Measurements from ENCODE around the gene ADSS1.

Gene ADSS1

DNA sequence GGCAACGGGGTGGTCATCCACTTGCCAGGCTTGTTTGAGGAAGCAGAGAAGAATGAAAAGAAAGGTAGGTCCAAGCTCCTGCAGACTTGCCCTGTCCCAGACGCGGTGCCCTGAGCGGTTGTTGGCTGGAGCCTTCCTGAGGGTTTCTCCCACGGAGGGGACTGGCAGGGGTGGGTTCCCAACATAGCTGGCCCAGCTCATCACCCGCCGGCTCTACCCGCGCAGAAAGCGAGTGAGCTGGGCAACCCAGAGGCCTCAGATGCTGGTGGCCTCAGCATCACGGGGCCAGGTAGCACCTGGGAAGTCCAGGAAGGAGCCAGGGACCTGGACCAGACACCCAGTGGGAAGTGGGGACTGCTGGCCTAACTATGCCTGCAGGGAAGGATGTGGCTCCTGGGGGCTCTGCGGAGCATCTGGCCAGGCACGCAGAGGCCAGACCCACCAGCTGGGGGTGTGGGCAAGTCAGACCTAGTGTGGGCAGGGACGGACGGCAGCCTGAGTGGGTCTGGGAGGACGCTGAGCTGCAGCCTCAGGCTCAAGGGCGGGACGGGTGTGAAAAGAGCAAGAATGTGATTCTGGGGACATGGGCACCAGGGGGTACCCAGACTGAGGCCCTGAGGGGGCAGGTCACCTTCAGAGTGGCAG lies 14.5 kb downstream of the ADSS1 start:
- Histone ChIP-seq H3K4me1 (ENCODE audit: insufficient read depth, low read length, poor library complexity, severe bottlenecking) (no peaks in the 10 kb centered on the region), H3K4me3 (ENCODE audit: low read length, poor library complexity, severe bottlenecking) (no peak overlapping the region), H3F3A (ENCODE audit: low read depth) (no peaks in the 10 kb centered on the region), H3K36me3 (ENCODE audit: insufficient read depth, low read length) (no peaks in the 10 kb centered on the region), H4K20me1 (ENCODE audit: insufficient read depth, low read length, poor library complexity, severe bottlenecking) (no peaks in the 10 kb centered on the region), H3K9me2 (replicated peaks; ENCODE audit: low read depth, low read length) (no peaks in the 10 kb centered on the region), H2AFZ (ENCODE audit: low read length) (no peak overlapping the region), H3K27me3 (ENCODE audit: insufficient read depth, low read length, poor library complexity, severe bottlenecking) (no peaks in the 10 kb centered on the region), H3K9ac (ENCODE audit: low read depth, low read length, poor library complexity, severe bottlenecking) (no peak overlapping the region), H3K9me3 (ENCODE audit: insufficient read depth, low read depth, low read length) (no peaks in the 10 kb centered on the region), H3K4me2 (ENCODE audit: low read depth, low read length, poor library complexity, severe bottlenecking) (no peak overlapping the region), H3K79me2 (ENCODE audit: insufficient read depth, low read length) (no peaks in the 10 kb centered on the region)
- TF ChIP-seq, protein P1, sequence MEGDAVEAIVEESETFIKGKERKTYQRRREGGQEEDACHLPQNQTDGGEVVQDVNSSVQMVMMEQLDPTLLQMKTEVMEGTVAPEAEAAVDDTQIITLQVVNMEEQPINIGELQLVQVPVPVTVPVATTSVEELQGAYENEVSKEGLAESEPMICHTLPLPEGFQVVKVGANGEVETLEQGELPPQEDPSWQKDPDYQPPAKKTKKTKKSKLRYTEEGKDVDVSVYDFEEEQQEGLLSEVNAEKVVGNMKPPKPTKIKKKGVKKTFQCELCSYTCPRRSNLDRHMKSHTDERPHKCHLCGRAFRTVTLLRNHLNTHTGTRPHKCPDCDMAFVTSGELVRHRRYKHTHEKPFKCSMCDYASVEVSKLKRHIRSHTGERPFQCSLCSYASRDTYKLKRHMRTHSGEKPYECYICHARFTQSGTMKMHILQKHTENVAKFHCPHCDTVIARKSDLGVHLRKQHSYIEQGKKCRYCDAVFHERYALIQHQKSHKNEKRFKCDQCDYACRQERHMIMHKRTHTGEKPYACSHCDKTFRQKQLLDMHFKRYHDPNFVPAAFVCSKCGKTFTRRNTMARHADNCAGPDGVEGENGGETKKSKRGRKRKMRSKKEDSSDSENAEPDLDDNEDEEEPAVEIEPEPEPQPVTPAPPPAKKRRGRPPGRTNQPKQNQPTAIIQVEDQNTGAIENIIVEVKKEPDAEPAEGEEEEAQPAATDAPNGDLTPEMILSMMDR (conservative IDR thresholded peaks at IDR 0.05; ENCODE audit: low read length) = no peak
- no peak for TF ChIP-seq EZH2phosphoT487 (IDR thresholded peaks at IDR 0.05; ENCODE audit: borderline replicate concordance)

- H3F3A ChIP-seq (ENCODE audit: low read depth) = no peaks in the 10 kb centered on the region
- H4K20me1 ChIP-seq (ENCODE audit: insufficient read depth, low read length, poor library complexity, severe bottlenecking) = no peaks in the 10 kb centered on the region
- H3K79me2 ChIP-seq (ENCODE audit: insufficient read depth, low read length) = no peaks in the 10 kb centered on the region
- H2AFZ ChIP-seq (ENCODE audit: low read length) = no peak overlapping the region
- H3K4me2 ChIP-seq (ENCODE audit: low read depth, low read length, poor library complexity, severe bottlenecking) = no peak overlapping the region
- H3K36me3 ChIP-seq (ENCODE audit: insufficient read depth, low read length) = no peaks in the 10 kb centered on the region
- no peaks in the 10 kb centered on the region for H3K9me3 ChIP-seq (ENCODE audit: insufficient read depth, low read depth, low read length)
- no peaks in the 10 kb centered on the region for H3K27me3 ChIP-seq (ENCODE audit: insufficient read depth, low read length, poor library complexity, severe bottlenecking)
- no peaks in the 10 kb centered on the region for H3K9me2 ChIP-seq (replicated peaks; ENCODE audit: low read depth, low read length)
- no peak for TF ChIP-seq EZH2phosphoT487 (IDR thresholded peaks at IDR 0.05; ENCODE audit: borderline replicate concordance)
- TF ChIP-seq, protein P1 (conservative IDR thresholded peaks at IDR 0.05; ENCODE audit: low read length) = no peak
- H3K4me1 ChIP-seq (ENCODE audit: insufficient read depth, low read length, poor library complexity, severe bottlenecking) = no peaks in the 10 kb centered on the region
- no peak overlapping the region for H3K9ac ChIP-seq (ENCODE audit: low read depth, low read length, poor library complexity, severe bottlenecking)
- no peak overlapping the region for H3K4me3 ChIP-seq (ENCODE audit: low read length, poor library complexity, severe bottlenecking)
Measured at GRCh38 chr14:104739026-104739425, 15.0 kb downstream of the ADSS1 start.

DNA sequence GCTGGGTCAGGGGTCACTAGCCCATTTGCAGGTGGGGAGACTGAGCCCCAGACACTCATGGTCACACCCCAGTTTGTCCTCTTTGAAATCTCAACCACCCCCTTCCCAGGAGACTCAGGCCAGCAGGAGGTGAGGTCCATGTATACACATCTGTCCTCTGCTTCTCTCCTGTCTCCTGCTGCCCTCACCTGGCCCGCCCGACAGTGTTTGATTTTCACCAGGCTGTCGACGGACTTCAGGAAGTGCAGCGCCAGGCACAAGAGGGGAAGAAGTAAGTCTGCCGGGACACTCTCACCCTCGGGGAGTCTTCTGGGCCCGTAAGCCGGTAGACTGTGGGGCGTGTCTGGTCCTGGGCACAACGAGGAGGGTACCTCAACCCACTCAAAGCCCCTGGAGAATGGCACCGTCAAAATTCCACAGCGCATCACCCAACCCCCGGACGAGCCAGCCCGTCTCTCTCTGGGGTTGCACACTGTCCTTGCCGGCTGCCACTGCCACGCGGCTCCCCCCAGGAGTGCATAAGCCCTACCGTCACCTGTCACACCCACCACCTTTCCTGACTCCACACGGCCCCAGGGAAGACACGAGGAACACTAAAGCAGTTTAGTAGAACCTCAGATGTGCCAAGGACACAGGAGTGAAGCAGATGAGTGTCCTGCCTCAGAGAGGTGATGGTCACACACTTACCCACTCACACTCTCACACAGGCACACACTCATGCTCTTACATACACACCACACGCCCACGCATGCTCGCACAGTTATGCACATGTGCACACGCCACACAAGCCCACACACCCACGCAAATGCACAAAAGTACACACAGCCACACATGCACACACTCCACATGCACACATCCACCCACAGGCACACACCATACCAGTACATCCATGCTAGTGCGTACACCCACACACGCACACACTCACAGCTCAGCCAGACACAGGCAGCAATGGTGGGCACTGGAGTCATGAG lies 15.8 kb downstream of the ADSS1 start:
- no peak overlapping the region for H2AFZ ChIP-seq (ENCODE audit: low read length)
- H3F3A ChIP-seq (ENCODE audit: low read depth) = no peaks in the 10 kb centered on the region
- no peak overlapping the region for H3K4me2 ChIP-seq (ENCODE audit: low read depth, low read length, poor library complexity, severe bottlenecking)
- H4K20me1 ChIP-seq (ENCODE audit: insufficient read depth, low read length, poor library complexity, severe bottlenecking) = no peaks in the 10 kb centered on the region
- no peaks in the 10 kb centered on the region for H3K27me3 ChIP-seq (ENCODE audit: insufficient read depth, low read length, poor library complexity, severe bottlenecking)
- no peaks in the 10 kb centered on the region for H3K9me2 ChIP-seq (replicated peaks; ENCODE audit: low read depth, low read length)
- TF ChIP-seq EZH2phosphoT487 (IDR thresholded peaks at IDR 0.05; ENCODE audit: borderline replicate concordance) = no peak
- TF ChIP-seq, protein P1 (conservative IDR thresholded peaks at IDR 0.05; ENCODE audit: low read length) = no peak
- H3K36me3 ChIP-seq (ENCODE audit: insufficient read depth, low read length) = no peaks in the 10 kb centered on the region
- no peaks in the 10 kb centered on the region for H3K79me2 ChIP-seq (ENCODE audit: insufficient read depth, low read length)
- H3K9me3 ChIP-seq (ENCODE audit: insufficient read depth, low read depth, low read length) = no peaks in the 10 kb centered on the region
- H3K4me1 ChIP-seq (ENCODE audit: insufficient read depth, low read length, poor library complexity, severe bottlenecking) = no peaks in the 10 kb centered on the region
- no peak overlapping the region for H3K4me3 ChIP-seq (ENCODE audit: low read length, poor library complexity, severe bottlenecking)
- no peak overlapping the region for H3K9ac ChIP-seq (ENCODE audit: low read depth, low read length, poor library complexity, severe bottlenecking)

Data from Loucy (cell line).